Astrocyte (in vitro differentiated cells and primary cell): Measurements from ENCODE around the gene FLNC. TPM values are rescaled to one million over a fixed set of nuclear protein-coding genes. Genes with fewer than 3 reads are reported as not detected.

ENCODE experiments used
- DNase-seq: peaks from one replicate; pipeline ENCODE4 v3.0.0-alpha.2; 2010; ENCODE audit warnings: low read depth
- FAIRE-seq: peaks from 2 replicates; lab custom pipeline; 2011; peaks lifted over from hg19 to GRCh38; lab: Jason Lieb, UNC
- H2AFZ ChIP-seq: 2 replicates; pipeline ENCODE4 v1.6.0; 2012; ENCODE audit warnings: low read depth, low read length, inconsistent platforms
- H3K27ac ChIP-seq: 2 replicates; pipeline ENCODE4 v1.5.1; 2011; ENCODE audit warnings: low read depth, low read length, inconsistent platforms
- H3K27me3 ChIP-seq: 2 replicates; pipeline ENCODE4 v1.6.0; 2011; ENCODE audit warnings: low read length, inconsistent platforms; ENCODE audit not compliant: insufficient read depth
- H3K36me3 ChIP-seq: 2 replicates; pipeline ENCODE4 v1.5.1; 2011; ENCODE audit warnings: low read length, inconsistent platforms; ENCODE audit not compliant: insufficient read depth
- H3K4me1 ChIP-seq: 2 replicates; pipeline ENCODE4 v1.5.1; 2011; ENCODE audit warnings: low read length, inconsistent platforms; ENCODE audit not compliant: insufficient read depth
- H3K4me2 ChIP-seq: 2 replicates; pipeline ENCODE4 v1.6.0; 2012; ENCODE audit warnings: low read length, inconsistent platforms
- H3K4me3 ChIP-seq: 2 replicates; pipeline ENCODE4 v1.5.1; 2011; ENCODE audit warnings: low read depth, mild to moderate bottlenecking, low read length, inconsistent platforms; ENCODE audit not compliant: insufficient read depth
- H3K79me2 ChIP-seq: 2 replicates; pipeline ENCODE4 v1.6.0; 2012; ENCODE audit warnings: mild to moderate bottlenecking, low read length, inconsistent platforms; ENCODE audit not compliant: insufficient read depth
- H3K9ac ChIP-seq: 2 replicates; pipeline ENCODE4 v1.6.0; 2012; ENCODE audit warnings: mild to moderate bottlenecking, low read length, inconsistent platforms
- H3K9me3 ChIP-seq: 2 replicates; pipeline ENCODE4 v1.5.1; 2012; ENCODE audit warnings: low read depth, mild to moderate bottlenecking, low read length, inconsistent platforms; ENCODE audit not compliant: insufficient read depth
- H4K20me1 ChIP-seq: 2 replicates; pipeline ENCODE4 v1.6.0; 2012; ENCODE audit warnings: low read length, inconsistent platforms; ENCODE audit not compliant: insufficient read depth
- H3K27ac Mint-ChIP-seq: one replicate; pipeline ENCODE4 v1.8.0; 2021; ENCODE audit warnings: mild to moderate bottlenecking, mixed read lengths; ENCODE audit not compliant: unreplicated experiment
- H3K27me3 Mint-ChIP-seq: one replicate; pipeline ENCODE4 v1.8.0; 2021; ENCODE audit warnings: low read depth, mixed read lengths; ENCODE audit not compliant: unreplicated experiment
- H3K36me3 Mint-ChIP-seq: one replicate; pipeline ENCODE4 v1.8.0; 2021; ENCODE audit warnings: low read depth, mixed read lengths; ENCODE audit not compliant: unreplicated experiment
- H3K4me1 Mint-ChIP-seq: one replicate; pipeline ENCODE4 v1.8.0; 2021; ENCODE audit warnings: low read depth, mixed read lengths; ENCODE audit not compliant: unreplicated experiment
- H3K4me3 Mint-ChIP-seq: one replicate; pipeline ENCODE4 v1.8.0; 2021; ENCODE audit warnings: mild to moderate bottlenecking, moderate library complexity, mixed read lengths; ENCODE audit not compliant: unreplicated experiment
- H3K9me3 Mint-ChIP-seq: one replicate; pipeline ENCODE4 v1.8.0; 2021; ENCODE audit warnings: mild to moderate bottlenecking, mixed read lengths; ENCODE audit not compliant: unreplicated experiment
- EZH2 ChIP-seq: IDR thresholded peaks from 2 replicates; pipeline ENCODE4 v1.6.1; 2012; ENCODE audit warnings: mild to moderate bottlenecking, low read length, inconsistent platforms; ENCODE audit not compliant: insufficient read depth
- total RNA-seq: library from RNA; stranded (reverse); gene quantifications from 2 replicates; pipeline ENCODE4 v1.2.1, GENCODE V29; 2021
- TF ChIP-seq, protein P1 (sequence below): IDR thresholded peaks from 2 replicates; pipeline ENCODE4 v1.5.1; 2011; ENCODE audit warnings: low read depth, mild to moderate bottlenecking, inconsistent platforms, low read length, moderate library complexity; ENCODE audit not compliant: insufficient read depth

The FLNC gene
- total RNA-seq, 1 donor from 2014 or later = 364 TPM

DNA sequence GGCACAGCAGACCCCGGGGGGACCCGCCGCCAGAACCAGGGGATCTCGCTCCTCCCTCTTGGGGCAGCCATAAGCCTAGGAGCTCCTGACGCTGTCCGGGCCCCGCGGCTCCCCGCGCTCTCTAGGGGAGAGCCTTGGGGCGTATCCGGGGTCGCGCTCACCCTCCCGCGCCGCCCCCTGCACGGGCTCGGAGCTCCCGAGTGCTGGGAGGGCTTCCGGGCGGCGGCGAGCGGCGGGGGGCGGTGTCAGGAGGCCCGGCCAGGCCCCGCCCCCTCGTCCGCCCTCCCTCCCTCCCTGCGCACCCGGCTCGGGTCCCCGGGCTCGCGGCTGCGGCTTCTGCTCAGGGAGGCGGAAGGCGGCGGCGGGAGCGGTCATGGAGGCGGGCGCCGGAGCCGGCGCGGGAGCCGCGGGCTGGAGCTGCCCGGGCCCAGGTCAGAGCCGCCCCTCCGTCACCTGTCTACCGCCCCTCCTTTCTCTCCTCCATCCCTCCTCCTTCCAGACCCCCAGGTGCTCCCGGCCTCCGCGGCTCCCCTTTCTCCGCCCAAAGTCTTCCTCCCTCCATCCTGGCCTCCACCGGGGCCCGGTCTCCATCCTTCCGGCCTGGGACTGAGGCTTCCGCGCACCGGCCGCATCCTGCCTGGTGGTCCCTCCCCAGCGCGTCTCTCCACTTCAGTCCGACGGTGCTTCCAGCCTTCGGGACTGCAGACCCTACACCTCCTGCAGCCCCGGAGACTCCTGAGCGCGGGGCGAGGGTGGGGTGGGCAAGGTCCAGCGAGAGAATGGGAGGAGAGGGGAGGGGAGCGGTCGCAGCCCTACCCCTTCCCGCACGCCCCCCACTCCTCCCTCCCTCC is 38.9 kb upstream of the FLNC start, which contains the start of gene CCDC136:
Gene CCDC136, plus strand, starts transcription at position 848 of the 851 bp plus-strand sequence. CDS start 444 bp downstream, outside the sequence.
- Mint-ChIP-seq H3K27me3 (peaks cover 9% of the 10 kb centered on the region), H3K36me3 (peaks cover 11% of the 10 kb centered on the region), H3K27ac (no peak within 1 kb of the TSS), H3K4me3 (peak within 1 kb of the TSS; percentile 86), H3K4me1 (peaks cover 12% of the 10 kb centered on the region), H3K9me3 (no peaks in the 10 kb centered on the region)
- H2AFZ ChIP-seq = peak within 1 kb of the TSS; percentile 96
- H3K4me2 ChIP-seq = peak within 1 kb of the TSS; percentile 96
- FAIRE-seq (no peak), DNase-seq (no peak)
- no peaks in the 10 kb centered on the region for H3K36me3 ChIP-seq
- H4K20me1 ChIP-seq = no peaks in the 10 kb centered on the region
- TF ChIP-seq, protein P1, sequence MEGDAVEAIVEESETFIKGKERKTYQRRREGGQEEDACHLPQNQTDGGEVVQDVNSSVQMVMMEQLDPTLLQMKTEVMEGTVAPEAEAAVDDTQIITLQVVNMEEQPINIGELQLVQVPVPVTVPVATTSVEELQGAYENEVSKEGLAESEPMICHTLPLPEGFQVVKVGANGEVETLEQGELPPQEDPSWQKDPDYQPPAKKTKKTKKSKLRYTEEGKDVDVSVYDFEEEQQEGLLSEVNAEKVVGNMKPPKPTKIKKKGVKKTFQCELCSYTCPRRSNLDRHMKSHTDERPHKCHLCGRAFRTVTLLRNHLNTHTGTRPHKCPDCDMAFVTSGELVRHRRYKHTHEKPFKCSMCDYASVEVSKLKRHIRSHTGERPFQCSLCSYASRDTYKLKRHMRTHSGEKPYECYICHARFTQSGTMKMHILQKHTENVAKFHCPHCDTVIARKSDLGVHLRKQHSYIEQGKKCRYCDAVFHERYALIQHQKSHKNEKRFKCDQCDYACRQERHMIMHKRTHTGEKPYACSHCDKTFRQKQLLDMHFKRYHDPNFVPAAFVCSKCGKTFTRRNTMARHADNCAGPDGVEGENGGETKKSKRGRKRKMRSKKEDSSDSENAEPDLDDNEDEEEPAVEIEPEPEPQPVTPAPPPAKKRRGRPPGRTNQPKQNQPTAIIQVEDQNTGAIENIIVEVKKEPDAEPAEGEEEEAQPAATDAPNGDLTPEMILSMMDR = no peak
- no peak for TF ChIP-seq EZH2
- peaks cover 4% of the 10 kb centered on the region for H3K27me3 ChIP-seq
- H3K4me1 ChIP-seq = peaks cover 12% of the 10 kb centered on the region
- no peaks in the 10 kb centered on the region for H3K79me2 ChIP-seq
- peak within 1 kb of the TSS; percentile 69 for H3K4me3 ChIP-seq
- H3K9me3 ChIP-seq = no peaks in the 10 kb centered on the region
- peak within 1 kb of the TSS; percentile 74 for H3K9ac ChIP-seq
- no peak within 1 kb of the TSS for H3K27ac ChIP-seq

DNA sequence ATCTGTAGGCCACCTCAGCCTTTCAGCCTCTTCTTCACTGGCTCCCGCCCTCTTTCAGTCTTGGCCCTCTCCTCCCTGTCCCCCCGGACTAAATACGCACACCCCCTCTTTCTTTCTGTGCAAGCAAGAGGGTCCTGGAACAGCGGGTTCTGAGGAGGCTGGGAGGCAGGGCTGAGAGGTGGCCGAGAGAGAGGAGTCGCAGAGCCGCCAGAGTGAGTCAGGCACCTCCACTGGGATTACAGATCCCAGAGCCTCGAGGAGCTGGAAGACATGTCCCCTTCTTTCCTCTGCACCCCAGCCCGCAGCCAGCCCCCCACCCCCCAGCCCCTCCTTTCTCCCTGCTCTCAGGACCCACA is 38.3 kb upstream of the FLNC start:
- Histone ChIP-seq H3K9me3 (no peaks in the 10 kb centered on the region), H3K36me3 (no peaks in the 10 kb centered on the region), H3K27ac (no peak overlapping the region), H3K4me1 (peaks cover 12% of the 10 kb centered on the region), H3K79me2 (no peaks in the 10 kb centered on the region), H3K4me3 (peak overlapping the region; percentile 69), H2AFZ (peak overlapping the region; percentile 95), H3K27me3 (peaks cover 4% of the 10 kb centered on the region), H3K4me2 (peak overlapping the region; percentile 96), H4K20me1 (no peaks in the 10 kb centered on the region), H3K9ac (peak overlapping the region; percentile 74)
- DNase-seq (no peak), FAIRE-seq (no peak)
- TF ChIP-seq, protein P1 = no peak
- no peak for TF ChIP-seq EZH2
- Mint-ChIP-seq H3K9me3 (no peaks in the 10 kb centered on the region), H3K27ac (no peak overlapping the region), H3K4me1 (peaks cover 14% of the 10 kb centered on the region), H3K4me3 (peak overlapping the region; percentile 86), H3K36me3 (peaks cover 14% of the 10 kb centered on the region), H3K27me3 (peaks cover 9% of the 10 kb centered on the region)
